Fibroblast of upper back skin (primary cell): ENCODE data around the gene PRKACA.
"Not testable (repeated sequence)": the region's sequence is repeated elsewhere in the genome, so short reads cannot be mapped to it uniquely, and the experiment has no call there.

ENCODE experiments used
- DNase-seq: peaks from one replicate; pipeline ENCODE4 v3.0.0-alpha.2; 2013

PRKACA gene

DNA sequence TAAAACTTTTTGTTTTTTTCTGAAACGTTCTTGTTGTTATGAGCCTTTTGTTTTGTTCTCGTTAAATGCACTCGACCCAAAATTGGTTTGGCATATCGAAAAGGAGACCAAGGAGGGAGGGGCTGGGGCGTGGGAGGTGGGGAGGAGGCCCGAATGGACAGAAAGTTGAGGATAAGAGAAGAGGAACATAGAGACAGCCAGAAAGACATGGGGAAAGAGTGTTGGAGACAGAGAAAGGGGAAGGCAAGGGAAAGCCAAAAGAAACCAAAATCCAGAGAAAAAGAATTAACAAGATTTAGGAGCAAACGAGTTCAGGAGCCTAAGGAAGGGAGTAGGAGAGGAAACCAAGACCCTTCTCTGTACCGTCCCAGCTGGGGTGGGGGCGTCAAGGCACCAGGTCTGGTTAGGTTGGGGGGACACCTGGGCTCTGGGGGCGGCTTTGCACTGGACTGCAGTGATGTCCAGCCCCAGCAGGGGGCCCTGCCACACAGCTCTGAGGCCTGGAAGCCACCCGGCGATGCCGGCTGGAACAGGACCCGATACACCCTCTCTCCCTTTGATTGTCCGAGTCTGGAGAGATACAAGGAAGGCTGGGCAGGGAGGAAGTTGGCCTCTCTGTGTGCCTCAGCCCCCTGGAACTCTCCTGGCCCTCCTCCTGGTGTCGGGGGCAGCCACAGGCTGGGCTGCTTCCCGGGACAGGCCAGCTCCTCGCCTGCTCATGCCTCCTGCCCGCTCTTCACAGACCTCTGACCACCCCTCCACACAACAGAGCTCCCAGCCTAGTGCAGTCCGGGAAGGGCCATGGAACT lies 30.4 kb upstream of the PRKACA start:
- DNase-seq = peak; percentile 60

DNA sequence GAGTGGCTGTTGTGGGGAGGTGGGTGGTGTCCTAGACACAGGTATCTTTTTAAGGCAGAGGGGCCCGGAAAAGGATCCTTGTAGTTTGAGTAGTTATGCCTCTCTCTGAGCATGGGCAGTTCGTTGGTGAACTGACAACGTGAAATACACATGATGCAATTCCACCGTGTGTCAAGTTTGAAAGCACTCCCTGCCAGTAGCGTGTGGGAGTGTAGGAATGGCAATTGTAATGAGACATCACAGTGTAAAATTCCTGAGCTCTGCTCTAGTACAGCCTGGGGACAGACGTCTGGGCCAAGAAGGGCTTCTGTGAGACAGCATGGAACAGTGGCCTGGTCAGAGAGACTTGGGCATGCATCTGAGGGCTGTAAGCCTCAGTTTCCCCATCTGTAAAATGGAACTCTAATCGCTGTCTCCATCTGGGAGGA lies 29.2 kb upstream of the PRKACA start:
- peak; percentile 81 for DNase-seq

DNA sequence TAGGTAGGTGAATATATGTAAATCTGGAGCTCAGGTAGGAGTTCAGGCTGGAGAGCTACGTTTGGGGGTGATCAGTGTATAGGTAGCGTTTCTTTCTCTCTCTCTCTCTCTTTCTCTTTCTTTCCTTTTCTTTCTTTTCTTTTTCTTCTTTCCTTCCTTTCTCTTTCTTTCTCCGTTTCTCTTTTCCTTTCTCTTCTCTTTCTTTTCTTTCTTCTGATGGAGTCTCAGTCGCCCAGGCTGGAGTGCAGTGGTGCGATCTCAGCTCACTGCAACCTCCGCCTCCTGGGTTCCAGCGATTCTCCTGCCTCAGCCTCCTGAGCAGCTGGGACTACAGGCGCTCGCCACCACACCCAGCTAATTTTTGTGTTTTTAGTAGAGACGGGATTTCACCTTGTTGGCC lies 28.6 kb upstream of the PRKACA start:
- not testable (repeated sequence) for DNase-seq

DNA sequence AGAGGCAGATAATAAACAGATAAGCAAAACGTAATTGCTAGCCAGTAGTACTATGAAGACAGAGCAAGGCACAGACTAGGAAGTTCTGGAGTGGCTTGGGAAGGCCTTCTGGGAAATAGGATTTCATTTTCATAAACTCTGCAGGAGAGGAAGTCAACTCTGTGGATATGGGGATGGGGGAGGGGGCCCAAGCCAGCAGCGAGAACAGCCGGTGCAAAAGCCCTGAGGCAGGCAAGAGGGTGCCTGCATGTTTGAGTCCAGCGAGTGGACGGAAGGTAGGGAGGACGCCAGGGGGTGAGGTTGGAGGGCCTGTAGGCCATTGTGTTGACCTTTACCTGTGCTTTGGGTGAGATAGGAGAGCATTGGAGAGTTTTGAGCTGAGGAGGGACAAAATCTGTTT lies 27.8 kb upstream of the PRKACA start:
- DNase-seq = no peak

DNA sequence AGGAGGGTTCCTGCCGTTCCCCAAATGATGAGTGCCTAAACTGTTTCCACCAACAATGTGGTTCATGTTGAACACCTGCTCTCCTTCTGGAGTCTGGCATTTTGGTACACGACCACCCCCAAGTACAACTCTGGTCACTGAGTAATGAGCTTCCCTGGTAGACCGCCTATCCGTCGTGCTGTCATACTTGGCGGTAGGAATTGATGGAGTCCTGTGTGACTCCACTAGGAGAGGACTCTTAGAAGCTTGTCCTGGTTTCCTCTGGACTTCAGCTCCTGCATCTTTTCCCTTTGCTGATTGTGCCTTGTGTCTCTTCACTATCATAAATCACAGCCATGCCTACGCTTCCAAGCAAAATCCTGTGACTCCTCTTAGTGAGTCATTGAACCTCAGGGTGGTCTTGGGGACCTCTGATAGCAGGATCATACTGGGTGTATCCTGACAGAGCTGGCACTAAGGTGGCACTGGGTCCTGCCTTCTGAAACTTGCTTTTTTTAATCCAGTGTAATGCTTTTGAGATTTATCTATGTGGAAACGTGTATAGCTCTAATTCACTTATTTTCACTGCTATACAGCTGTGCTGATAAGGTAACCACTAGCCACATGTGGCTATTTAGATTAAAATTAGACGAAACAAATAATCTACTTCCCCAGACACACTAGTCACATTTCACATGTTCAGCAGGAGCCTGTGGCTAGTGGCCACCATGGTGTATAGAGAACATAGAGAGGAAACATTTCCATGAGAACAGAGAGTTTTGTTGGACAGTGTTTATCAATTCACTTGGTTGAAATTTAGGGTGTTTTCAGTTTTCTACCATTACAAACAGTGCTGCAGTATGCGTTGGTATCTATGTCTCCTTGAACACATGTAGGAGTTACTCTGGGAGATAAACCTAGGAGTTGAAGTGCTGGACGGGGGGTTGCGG lies 25.0 kb upstream of the PRKACA start:
- DNase-seq = no peak

DNA sequence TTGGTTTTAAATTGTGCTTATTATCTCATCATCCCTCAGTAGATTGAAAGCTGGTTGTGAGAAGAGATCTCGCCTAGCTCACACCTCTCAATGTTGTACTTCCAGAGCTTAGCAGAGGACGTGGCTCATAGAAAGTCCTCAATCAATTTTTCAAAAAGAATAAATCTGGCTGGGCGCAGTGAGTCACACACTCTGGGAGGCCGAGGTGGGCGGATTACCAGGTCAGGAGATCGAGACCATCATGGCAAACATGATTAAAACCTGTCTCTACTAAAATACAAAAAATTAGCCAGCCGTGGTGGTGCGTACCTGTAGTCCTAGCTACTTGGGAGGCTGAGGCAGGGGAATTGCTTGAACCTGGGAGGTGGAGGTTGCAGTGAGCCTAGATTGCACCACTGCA lies 23.5 kb upstream of the PRKACA start:
- no peak for DNase-seq

DNA sequence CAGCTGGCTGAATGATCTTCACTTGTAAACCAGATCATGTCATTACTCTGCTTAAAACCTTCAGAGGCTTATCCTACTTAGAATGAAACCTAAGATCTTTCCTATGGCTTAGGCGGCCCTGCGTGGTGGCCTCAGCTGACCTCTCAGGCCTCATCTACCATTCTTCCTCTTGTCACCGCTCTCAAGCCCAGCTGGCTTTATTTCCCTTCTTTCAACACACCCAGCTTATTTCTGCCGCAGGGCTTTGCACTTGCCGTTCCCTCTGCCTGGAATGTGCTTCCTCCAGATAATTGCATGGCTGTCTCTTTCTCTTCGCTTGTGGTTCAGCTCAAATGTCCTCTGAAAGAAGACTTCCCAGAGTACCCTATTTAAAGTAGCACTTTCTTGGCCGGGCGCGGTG lies 22.4 kb upstream of the PRKACA start:
- no peak for DNase-seq

DNA sequence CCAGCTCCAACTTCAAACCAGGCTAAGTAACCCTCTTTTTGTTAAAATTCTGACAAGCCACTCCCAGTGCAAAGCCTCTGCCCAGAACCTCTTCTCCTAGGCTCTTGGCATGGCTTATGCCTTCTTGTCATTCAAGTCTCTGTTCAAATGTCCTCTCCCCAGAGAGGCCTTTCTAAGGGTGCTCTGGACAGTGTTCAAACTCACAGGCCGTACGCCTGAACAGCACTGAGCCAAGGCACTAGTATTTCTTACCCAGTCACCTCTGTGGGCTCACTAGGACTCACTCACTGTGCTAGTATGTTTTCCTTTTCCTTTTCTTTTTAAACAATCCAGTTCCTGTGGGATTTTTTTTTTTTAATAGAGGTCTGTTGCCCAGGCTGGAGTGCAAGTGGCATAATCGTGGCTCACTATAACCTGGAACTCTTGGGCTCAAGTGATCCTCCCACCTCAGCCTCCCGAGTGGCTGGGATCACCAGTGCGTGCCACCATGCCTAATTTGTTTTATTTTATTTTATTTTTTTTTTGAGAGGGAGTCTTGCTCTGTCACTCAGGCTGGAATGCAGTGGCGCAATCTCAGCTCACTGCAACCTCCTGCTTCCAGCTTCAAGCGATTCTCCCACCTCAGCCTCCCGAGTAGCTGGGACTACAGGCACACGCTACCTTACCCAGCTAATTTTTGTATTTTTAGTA lies 21.2 kb upstream of the PRKACA start:
- no peak for DNase-seq

DNA sequence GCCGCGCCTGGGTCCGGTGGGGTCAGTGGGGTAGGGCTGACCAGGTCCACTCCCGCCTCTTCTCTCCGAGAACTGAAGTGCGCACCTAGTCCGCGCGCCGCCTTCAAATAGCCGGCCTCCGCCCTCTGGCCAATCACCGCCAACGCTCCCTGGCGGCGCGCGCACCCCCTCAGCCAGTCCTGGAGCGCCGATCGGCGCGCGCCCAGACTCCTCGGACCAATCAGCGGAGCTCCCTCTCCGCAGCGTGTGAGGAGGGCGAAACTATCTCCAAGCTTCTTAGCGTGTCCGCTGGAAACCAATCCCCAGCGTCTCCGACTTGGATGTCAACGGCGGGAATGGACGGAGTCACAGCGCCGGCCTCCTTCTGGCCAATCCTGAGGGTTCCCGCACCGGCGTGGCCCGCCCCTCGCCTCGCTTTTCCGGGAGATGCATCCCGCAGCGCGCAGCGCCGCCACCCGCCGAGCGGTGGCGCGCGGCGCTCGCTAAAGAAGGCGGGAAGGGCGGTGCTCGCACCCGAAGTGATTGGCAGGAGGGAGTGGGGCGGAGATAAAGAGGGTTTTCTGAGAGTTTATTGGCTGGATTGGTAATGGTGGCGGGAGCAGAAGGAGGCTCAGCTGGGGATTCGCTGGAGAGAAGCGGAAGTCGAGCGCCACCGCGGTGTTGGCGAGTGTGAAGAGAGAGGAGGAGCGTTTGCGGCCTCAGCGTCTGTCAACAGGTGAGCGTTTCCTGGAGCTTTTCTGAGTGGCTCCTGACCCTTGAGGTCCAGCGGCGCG lies 19.1 kb upstream of the PRKACA start, which contains the start of gene ASF1B:
ASF1B (minus strand) TSS at position 81 of the 773 bp plus-strand sequence. CDS start 133 bp downstream, outside the sequence.
- DNase-seq = peak; percentile 100

DNA sequence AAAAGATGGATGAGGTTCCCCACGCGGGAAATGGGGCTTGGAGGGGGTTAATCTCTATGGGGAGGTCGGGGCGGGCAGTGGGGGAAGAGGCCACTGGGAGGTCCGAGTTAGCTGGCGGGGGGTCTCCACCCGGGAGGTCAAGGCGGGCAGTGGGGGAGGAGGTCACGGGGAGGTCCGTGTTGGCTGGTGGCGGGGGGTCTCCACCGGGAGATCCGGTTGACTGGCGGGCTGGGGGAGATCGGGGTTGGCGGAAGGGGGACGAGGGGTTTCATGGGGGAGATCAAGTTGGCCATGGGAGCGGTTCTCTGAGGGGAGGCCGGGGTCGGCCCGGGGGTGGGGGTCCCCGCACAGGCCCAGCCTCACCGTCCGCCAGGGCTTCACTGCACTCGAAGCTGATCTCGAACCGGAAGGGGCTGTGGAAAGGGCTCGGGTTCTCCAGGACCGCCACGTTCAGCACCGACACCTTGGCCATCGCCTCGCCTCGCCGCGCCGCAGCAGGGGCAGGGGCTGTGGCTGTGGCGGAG lies 18.5 kb upstream of the PRKACA start:
- DNase-seq = no peak

DNA sequence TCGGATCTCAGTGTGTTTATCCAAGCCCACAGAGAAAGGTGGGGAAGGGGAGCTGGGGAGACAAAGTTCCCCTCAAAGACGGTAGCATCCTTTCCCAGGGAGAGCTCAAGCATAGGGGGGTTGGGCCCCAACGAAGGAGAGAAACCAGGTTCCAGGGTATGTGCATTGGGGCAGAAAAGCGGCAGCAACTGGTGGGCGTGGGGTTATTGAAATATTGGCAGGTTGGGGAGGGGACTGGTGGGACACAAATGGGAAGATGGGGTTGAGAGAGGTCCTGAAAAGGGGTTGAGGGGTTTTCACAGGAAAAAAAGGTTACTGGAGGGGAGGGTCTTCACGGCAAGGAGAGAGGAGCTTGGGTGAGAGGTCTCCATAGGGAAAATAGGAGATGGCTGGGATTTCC lies 17.8 kb upstream of the PRKACA start:
- no peak for DNase-seq

DNA sequence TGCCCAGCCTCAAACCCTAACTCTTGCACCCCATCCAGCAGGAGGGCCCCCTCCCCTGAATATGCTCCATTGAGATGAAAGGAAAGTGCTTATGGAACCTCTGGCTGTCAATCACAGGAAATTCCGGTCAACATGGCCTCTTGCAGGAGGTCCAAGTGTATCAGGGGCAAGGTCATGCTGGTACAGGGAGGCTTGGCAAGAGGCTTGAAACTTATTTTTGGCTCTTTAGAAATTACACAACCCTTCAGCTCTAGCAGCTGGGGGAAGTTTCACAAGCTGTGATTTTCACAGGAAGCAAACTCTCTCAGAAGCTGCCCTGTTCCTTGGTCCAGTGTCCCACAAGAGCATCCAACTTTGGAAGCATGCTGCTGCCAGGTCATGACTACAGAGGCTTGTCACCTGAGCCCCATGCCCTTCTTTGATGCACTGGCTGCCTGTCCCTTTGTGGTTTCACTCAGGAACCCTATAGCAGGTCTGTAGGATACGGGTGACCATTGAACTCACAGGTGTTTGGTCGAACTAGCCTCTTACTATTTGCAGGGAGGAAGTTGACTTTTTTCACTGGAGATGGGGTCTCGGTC lies 10.5 kb upstream of the PRKACA start:
- no peak for DNase-seq

DNA sequence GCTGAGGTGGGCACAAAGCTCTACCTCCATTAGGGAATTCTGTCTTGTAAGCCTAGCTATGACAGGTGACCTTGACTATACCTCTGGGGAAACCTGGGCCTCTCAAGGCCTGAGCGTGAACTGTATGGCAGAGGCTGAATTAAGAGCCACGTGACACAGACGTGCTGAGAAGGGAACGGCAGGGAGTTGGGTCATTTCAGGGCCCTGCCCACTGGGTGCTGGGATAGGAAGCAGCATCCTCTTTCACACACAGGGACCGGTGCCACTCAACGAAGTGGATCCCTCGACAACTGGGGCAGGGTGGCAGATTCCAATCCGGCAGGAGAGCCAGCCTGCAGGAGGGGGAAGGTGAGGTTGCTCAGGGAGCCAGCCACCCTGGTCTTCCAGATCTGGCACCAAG lies 9.6 kb upstream of the PRKACA start:
- DNase-seq = no peak

DNA sequence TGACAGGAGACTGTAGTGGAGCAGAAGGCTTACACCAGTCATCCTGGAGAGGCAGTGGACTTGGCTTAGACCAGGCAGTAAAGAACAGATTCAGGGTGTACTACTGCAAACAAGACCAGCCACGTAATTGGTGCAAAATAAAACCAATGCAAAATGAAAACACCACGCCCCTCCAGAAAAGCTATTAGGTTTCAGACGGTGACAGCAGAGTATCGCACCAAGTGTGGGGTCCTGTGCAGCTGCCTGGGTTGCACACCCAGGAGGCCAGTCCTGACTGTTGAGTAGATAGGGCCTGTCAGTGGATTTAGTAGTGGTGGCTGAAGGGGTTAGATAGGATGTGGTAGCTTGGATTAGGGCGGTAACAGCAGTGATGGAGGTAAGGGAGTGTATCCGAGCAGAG lies 5.4 kb upstream of the PRKACA start:
- no peak for DNase-seq

DNA sequence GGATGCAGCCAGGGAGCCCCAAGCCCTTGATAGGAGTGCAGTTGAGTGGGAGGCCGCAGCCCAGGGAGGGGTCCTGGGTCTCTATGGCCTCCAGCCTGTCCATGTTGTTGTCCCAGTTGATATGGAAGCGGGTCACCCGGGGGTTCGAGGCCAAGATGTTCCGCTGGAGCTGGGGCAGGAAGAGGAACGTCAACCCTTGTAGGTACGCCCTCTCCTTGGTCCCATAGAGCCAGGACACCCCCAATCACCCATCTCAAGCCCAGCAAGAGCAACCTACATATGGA lies 2.9 kb upstream of the PRKACA start:
- no peak for DNase-seq

DNA sequence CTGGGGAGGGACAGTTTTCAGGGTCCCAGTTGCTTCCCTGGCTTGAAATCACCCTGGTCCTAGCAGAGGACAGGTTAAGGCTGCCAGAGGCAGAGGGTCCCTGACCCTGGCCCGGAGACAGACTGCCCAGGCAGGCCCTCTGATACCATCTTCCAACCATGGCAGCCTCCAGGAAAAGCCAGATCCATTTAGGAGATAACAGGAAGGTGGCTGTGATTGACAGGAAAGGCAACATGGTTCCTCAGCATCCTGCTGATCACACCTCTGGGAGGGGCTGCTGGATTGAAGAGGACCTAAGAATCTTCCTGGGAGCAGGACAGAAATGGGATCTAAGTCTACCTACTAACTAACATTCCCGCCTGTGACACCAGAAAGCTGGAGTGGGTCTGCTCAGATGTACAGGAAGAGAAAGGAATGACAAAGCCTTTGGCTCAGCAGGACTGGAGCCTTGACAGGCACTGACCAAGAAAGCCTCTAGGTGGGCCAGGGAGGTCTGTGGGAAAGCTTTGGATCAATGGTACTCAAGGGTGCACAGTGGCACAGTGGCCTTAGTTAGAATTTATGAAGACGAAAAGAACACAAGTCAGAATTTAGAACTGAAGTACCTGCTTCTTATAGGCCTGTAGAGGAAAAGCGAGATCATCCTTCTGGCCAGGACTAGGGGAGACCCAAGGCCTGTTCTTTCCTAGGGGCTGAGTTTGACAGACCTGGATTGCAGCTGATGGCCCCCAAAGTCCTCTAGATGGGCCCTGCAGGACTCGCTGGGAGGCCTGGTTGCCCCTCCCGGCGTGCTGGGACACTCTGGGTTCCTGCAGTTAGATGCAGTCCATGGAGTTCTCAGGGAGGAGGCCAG lies 2.3 kb upstream of the PRKACA start:
- no peak for DNase-seq

DNA sequence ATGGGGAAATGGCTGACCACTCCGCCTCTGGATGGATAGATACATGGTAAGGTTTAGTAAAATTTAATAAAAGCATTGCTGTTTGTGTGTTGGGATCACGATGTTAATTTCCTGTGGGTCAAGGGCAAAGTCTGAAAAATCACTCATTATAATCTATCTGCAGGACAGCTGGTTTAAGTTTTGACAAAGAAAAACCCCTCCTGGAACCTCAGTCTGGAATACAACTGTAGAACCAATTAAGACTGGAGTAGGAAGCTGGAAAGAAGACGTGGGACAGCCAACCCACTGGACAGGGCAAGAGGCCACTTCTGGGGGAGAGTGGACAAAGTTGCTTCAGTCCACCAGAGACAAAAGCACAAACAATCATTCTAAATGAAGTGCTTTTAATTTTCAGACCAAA lies 1.6 kb upstream of the PRKACA start:
- no peak for DNase-seq

DNA sequence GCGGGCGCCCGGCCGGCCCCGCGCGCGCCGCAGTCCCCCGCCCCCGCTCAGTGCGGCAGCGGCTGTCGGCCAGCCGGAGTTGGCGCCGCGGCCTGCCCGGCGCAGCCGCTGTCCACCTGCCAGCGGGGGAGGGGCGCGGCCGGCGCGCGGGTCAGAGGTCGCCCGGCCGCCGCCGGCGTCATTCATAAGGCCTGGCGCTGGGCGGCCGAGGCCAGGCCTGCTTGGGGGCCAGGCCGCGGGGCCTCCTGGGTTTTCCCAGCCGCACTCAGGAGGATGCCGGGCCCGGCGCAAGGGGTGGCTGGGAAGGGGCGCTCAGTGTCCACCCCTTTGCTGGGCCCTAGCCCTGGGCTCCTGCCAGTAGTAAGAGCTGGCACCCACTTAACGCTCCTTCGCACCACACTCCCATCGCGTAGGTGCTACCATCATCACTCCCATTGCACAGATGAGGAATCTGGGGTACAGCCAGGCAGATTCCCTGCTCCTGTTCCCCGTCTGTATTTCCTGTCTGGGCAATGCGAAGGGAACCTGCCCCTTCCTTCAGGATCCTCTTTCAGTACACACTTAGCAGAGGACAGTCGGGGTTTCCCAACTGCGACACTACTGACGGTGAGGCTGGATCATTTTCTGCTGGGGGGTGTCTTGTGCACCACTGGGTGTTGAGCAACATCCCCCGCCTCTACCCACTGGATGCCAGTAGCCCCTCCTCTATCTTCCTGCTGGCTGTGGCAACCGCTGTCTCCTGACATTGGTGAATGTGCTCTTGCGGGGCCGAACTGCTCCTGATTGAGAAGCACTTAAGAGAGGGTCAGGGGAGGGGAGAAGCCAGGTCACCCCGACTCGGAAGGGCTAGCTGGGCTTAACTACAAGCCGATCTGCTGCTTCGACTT lies 846 bp upstream of the PRKACA start:
- peak; percentile 35 for DNase-seq

DNA sequence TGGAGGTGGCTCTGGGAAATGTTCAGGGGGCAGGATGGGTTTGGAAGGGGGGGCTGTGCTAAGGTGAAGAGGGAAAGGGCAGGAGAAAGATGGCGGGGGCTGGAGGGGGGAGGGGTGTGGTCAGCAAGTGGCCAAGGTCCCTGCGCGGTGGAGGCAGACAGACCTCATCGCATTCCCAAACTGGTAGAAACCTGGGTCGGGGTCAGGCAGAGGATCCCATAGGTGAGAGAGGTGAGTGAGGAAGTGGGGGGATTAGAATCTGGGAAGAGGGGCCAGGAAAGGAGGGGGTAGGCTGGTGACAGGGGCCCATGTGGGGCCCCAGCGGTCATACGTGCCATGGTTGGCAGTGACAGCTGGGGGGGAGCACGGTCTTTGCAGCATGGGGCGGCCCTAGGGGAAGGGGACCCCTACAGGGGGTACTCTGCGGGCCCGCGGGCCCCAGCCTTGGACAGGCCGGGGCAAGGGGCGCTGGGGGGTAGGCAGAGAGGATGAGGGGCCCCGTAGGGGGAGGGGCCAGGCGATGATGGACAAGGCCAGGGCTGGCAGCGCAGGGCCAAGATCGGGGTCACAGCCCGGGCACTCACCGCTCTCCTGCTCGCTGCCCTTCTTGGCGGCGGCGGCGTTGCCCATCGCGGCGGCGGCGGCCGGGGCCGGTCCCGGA lies 514 bp downstream of the PRKACA start:
- DNase-seq = no peak

DNA sequence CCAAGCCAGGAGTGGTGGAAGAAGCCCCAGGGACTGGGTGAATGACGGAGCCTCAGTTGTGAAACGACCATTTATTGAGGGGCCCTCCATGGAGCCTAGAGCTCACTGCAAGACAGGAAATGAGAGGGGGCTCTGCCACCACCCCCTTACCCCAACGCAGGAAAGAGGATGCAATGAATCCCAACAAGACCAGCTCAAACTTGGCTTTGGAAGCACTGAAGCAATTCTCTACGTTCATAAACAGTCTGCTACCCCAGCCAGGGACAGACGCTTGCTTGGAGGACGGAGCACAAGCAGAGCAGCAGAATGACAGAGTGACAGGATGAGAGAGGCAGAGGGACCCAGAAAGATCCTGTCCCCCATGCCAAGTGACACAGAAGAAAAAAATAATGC lies 1.0 kb downstream of the PRKACA start:
- no peak for DNase-seq
